Mucosa of descending colon (tissue), 3 donors: ENCODE data around the gene THEM5. TPM values are rescaled to one million over a fixed set of nuclear protein-coding genes. Genes with fewer than 3 reads are reported as not detected.

ENCODE experiments used
- ATAC-seq: fragments of 200-7000 bp; cut with Tn5 transposase; one replicate; pipeline ENCODE4 v1.9.1; 2020; ENCODE audit warnings: mild to moderate bottlenecking, moderate library complexity
- DNase-seq, 3 donors: peaks; one replicate each; pipeline ENCODE4 v3.0.0-alpha.2; 2020
- H3K36me3 ChIP-seq: fragments of 200-600 bp; one replicate; pipeline ENCODE4 v1.8.0; 2021; ENCODE audit warnings: low read depth, mild to moderate bottlenecking
- H3K4me1 ChIP-seq: fragments of 200-600 bp; one replicate; pipeline ENCODE4 v1.8.0; 2021; ENCODE audit warnings: low read depth, mild to moderate bottlenecking
- H3K4me3 ChIP-seq: fragments of 200-600 bp; one replicate; pipeline ENCODE4 v1.8.0; 2021; ENCODE audit warnings: mild to moderate bottlenecking
- H3K9me3 ChIP-seq: fragments of 200-600 bp; one replicate; pipeline ENCODE4 v1.8.0; 2021; ENCODE audit warnings: mild to moderate bottlenecking
- CTCF ChIP-seq: fragments of 200-600 bp; IDR thresholded peaks from one replicate; pipeline ENCODE4 v1.8.0; 2022; ENCODE audit warnings: antibody characterized with exemption, mild to moderate bottlenecking
- intact Hi-C, 2 donors: fragments of 100-400 bp; cut with DNase I in 1 of 2; cut with micrococcal nuclease in 1 of 2; formaldehyde crosslinking; loops; one replicate each; pipeline versions ENCODE4 v1.11.0 to v1.11.1; 2022; cut with DNase I, micrococcal nuclease
- total RNA-seq, 3 donors: library from RNA; stranded (reverse); fragmentation: NEBNext Ultra II Directional in 2 of 3; extraction: Animal tissue kit (Norgen Biotek cat#: 25700) in 2 of 3; gene quantifications; one replicate each; pipeline versions ENCODE4 v1.2.1 to v1.2.4, GENCODE V29; 2021 to 2023
- donor health status: DM: no; HTN: no; CAD: no; lungs with moderate emphysema.
- donor health status: DM: no; HTN: no; CAD: no.
- donor health status: DM: no; HTN: yes; CAD: no.

The THEM5 gene
- total RNA-seq, 3 donors from 2014 or later: not detected

DNA sequence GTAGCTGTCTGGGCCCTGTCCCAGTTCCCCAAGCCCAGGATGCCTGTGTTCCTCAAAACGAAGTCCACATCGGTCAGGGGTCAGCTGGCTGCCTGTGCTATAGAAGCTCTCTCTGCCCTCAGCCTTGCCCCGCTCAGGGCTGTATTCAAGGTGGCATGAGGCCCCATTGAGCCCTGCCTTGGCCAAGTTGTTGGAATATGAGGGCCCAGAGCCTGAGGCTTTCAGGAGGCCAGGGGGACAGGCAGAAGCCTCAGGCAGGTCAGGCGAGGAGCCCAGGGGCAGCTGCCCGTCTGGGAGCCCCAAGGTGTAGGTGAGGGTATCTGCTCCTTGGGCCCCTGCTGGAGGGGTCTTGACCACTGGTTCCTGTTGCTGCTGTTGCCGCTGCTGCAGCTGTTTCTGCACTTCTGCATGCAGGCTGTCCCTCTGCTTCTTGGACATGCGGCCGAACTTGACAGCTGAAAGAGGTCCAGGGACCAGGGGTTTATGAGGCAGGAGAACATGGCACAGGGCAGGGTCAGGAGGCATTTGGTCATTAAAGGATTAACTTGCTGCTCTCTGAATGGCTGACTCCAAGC lies 38.5 kb downstream of the THEM5 start:
- ATAC-seq (no peak), DNase-seq (no peak)
- intact Hi-C loops: no loop called here
- Histone ChIP-seq H3K9me3 (no peaks in the 10 kb centered on the region), H3K4me1 (no peaks in the 10 kb centered on the region), H3K36me3 (no peaks in the 10 kb centered on the region), H3K4me3 (no peak overlapping the region)
- no peak for TF ChIP-seq CTCF

GRCh38 chr1:151814426-151814825 lies 39.1 kb downstream of the THEM5 start:
- no peak for ATAC-seq
- no peaks in the 10 kb centered on the region for H3K36me3 ChIP-seq
- intact Hi-C loops: no loop called here

DNA sequence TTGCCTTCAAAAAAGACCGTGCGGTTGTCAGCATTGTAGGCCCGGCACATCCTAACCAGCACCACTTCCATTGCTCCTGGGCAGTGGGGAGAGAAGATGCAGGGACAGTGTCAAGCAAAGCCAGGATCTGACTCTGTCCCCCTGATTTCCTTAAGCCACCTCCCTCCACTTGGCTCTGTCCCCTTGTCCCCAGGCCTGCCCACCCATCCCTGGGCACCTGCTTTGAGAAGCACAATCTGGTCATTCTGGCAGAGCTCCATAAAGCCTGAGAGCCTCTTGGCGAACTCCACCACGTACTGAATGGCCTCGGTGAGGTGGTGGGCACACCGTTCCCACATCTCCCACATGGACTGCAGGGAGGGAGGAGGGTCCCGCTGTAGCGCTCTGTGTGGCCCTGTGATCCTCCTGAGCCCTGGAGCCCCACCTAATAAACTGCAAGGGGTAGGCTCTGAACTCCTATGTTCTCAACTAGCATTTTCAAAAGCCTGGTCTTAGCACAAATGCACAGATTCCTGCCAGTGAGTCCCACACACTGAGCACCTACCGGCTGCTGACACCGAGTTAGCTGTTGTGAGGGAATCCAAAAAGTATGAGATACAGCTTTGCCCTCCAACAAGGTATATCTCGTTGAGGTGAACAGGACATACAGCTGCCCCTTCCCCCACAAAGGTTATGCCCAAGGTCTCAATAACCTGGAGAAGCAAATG lies 40.1 kb downstream of the THEM5 start:
- no peaks in the 10 kb centered on the region for H3K36me3 ChIP-seq
- no peak for TF ChIP-seq CTCF
- intact Hi-C loops: no loop called here

More at GRCh38 chr1:151814426-151814825, 39.1 kb downstream of the THEM5 start:
- H3K4me3 ChIP-seq: no peak overlapping the region
- TF ChIP-seq CTCF: no peak
- no peaks in the 10 kb centered on the region for H3K9me3 ChIP-seq
- H3K4me1 ChIP-seq: no peaks in the 10 kb centered on the region
- no peak for DNase-seq

GRCh38 chr1:151811181-151811580 lies 42.3 kb downstream of the THEM5 start:
- DNase-seq: no peak
- no peak for TF ChIP-seq CTCF
- H3K4me1 ChIP-seq: no peaks in the 10 kb centered on the region
- H3K9me3 ChIP-seq: no peaks in the 10 kb centered on the region
- intact Hi-C loops: no loop called here
- H3K36me3 ChIP-seq: no peaks in the 10 kb centered on the region
- ATAC-seq: no peak
- no peak overlapping the region for H3K4me3 ChIP-seq

More for the DNA sequence above, 40.1 kb downstream of the THEM5 start:
- no peak for ATAC-seq
- Histone ChIP-seq H3K4me1 (no peaks in the 10 kb centered on the region), H3K9me3 (no peaks in the 10 kb centered on the region), H3K4me3 (no peak overlapping the region)
- DNase-seq: no peak

- TF ChIP-seq CTCF: no peak
- intact Hi-C loops: no loop called here
- no peaks in the 10 kb centered on the region for H3K4me1 ChIP-seq
- DNase-seq (no peak), ATAC-seq (no peak)
- no peaks in the 10 kb centered on the region for H3K36me3 ChIP-seq
- no peaks in the 10 kb centered on the region for H3K9me3 ChIP-seq
- H3K4me3 ChIP-seq: no peak overlapping the region
Observed at GRCh38 chr1:151809985-151810556, 43.4 kb downstream of the THEM5 start.
